ENCODE measurements around the gene PCGF1. TPM values are rescaled to one million over a fixed set of nuclear protein-coding genes. Genes with fewer than 3 reads are reported as not detected.

PCGF1 gene
- total and polyA plus RNA-seq, 2 of the 13 experiments (the other 11 are each of a cell fraction or from before 2014, with no cell fraction given): 20.4 to 22.6 TPM

DNA sequence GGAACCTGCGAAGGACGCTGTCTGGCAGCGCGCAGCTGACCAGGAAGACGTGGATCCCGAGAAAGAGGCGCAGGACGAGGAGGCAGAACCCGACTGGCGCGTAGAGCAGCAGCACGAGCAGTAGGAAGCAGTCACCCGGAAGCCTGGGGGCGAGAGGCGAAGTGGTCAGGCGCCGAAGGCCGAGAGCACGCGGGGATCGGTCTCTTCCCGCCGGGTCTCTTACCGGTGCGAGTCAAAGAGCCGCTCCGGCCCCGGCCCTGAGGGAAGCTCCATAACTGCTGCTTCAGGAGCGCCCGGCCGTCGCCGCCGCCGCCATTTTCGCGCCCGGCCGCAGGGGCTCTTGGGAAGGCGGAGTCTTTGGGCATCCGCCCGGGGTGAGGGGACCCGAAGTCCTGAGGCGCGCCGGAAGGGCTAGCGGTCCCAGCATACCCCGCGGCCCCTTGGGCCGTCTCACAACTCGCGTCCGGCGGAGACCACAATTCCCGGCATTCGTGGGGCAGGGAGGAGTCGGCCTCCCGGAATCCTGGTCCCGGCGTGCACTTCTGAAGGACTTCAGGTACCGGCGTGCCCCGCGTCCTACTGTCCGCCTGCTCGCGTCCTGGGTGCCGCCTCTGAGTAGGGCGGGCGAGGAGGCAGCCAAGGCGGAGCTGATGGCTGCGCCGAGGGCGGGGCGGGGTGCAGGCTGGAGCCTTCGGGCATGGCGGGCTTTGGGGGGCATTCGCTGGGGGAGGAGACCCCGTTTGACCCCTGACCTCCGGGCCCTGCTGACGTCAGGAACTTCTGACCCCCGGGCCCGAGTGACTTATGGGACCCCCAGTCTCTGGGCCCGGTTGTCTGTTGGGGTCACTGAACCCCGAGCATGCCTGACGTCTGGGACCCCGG lies 22.1 kb upstream of the PCGF1 start, which contains the start of the genes AUP1 and HTRA2 (continued):
- TF ChIP-seq, protein P1, sequence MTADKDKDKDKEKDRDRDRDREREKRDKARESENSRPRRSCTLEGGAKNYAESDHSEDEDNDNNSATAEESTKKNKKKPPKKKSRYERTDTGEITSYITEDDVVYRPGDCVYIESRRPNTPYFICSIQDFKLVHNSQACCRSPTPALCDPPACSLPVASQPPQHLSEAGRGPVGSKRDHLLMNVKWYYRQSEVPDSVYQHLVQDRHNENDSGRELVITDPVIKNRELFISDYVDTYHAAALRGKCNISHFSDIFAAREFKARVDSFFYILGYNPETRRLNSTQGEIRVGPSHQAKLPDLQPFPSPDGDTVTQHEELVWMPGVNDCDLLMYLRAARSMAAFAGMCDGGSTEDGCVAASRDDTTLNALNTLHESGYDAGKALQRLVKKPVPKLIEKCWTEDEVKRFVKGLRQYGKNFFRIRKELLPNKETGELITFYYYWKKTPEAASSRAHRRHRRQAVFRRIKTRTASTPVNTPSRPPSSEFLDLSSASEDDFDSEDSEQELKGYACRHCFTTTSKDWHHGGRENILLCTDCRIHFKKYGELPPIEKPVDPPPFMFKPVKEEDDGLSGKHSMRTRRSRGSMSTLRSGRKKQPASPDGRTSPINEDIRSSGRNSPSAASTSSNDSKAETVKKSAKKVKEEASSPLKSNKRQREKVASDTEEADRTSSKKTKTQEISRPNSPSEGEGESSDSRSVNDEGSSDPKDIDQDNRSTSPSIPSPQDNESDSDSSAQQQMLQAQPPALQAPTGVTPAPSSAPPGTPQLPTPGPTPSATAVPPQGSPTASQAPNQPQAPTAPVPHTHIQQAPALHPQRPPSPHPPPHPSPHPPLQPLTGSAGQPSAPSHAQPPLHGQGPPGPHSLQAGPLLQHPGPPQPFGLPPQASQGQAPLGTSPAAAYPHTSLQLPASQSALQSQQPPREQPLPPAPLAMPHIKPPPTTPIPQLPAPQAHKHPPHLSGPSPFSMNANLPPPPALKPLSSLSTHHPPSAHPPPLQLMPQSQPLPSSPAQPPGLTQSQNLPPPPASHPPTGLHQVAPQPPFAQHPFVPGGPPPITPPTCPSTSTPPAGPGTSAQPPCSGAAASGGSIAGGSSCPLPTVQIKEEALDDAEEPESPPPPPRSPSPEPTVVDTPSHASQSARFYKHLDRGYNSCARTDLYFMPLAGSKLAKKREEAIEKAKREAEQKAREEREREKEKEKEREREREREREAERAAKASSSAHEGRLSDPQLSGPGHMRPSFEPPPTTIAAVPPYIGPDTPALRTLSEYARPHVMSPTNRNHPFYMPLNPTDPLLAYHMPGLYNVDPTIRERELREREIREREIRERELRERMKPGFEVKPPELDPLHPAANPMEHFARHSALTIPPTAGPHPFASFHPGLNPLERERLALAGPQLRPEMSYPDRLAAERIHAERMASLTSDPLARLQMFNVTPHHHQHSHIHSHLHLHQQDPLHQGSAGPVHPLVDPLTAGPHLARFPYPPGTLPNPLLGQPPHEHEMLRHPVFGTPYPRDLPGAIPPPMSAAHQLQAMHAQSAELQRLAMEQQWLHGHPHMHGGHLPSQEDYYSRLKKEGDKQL (CRISPR knock-in tag; IDR thresholded peaks at IDR 0.05; ENCODE audit: low read depth): no peak
- no peak for TF ChIP-seq FOXA1 (IDR thresholded peaks at IDR 0.05)
- 0 out of 2 replicates have a peak, but pooled peaks have one; percentile 4 for TF ChIP-seq FOXA1 (CRISPR knock-in tag; IDR thresholded peaks at IDR 0.05)
- TF ChIP-seq ZNF136 (CRISPR knock-in tag; IDR thresholded peaks at IDR 0.05; ENCODE audit: low read depth): peak; percentile 93
- no peak for TF ChIP-seq ZNF367 (CRISPR knock-in tag; IDR thresholded peaks at IDR 0.05; ENCODE audit: borderline replicate concordance)
- TF ChIP-seq MAFK (conservative IDR thresholded peaks at IDR 0.05 in 1 of 2, IDR thresholded peaks at IDR 0.05 in 1 of 2; ENCODE audit: low read length in 2 of 2): peak in 1 of 2 experiments; percentile 4; a peak in 1 of 4 replicates
- TF ChIP-seq SRSF9 (IDR thresholded peaks at IDR 0.05; ENCODE audit: borderline replicate concordance, insufficient read depth, low read depth, low read length, poor library complexity, severe bottlenecking): no peak
- TF ChIP-seq GPN1 (CRISPR knock-in tag; IDR thresholded peaks at IDR 0.05; ENCODE audit: borderline replicate concordance): peak; percentile 24; the same call in 1 of the 2 replicates
- TF ChIP-seq ZNF784 (CRISPR knock-in tag; IDR thresholded peaks at IDR 0.05; ENCODE audit: borderline replicate concordance): peak; percentile 32; the same call in 1 of the 2 replicates
- no peak; the same call in none of the 2 replicates for TF ChIP-seq EED (CRISPR knock-in tag; IDR thresholded peaks at IDR 0.05)
- 0 out of 2 replicates have a peak, but pooled peaks have one; percentile 65 for TF ChIP-seq NR2F2 (IDR thresholded peaks at IDR 0.05; ENCODE audit: borderline replicate concordance, low read depth)
- 0 out of 2 replicates have a peak, but pooled peaks have one; percentile 70 for TF ChIP-seq CENPT (CRISPR knock-in tag; IDR thresholded peaks at IDR 0.05; ENCODE audit: low read depth)
- TF ChIP-seq ZNF275 (CRISPR knock-in tag; IDR thresholded peaks at IDR 0.05; ENCODE audit: borderline replicate concordance): peak; percentile 90
- TF ChIP-seq AKAP8 (CRISPR knock-in tag; IDR thresholded peaks at IDR 0.05): no peak
- TF ChIP-seq PITX1 (CRISPR knock-in tag; IDR thresholded peaks at IDR 0.05): peak; percentile 68; the same call in 1 of the 2 replicates
- TF ChIP-seq HNF1B (CRISPR knock-in tag; IDR thresholded peaks at IDR 0.05): peak; percentile 98
